Astrocyte of the cerebellum (primary cell): ENCODE data around the gene ING4.
A peak's percentile ranks its signal among the peaks of the same experiment; 100 is the strongest.

Source experiments
- DNase-seq: peaks from one replicate; pipeline ENCODE4 v3.0.0-alpha.2; 2011; ENCODE audit warnings: low read depth
- H3K4me3 ChIP-seq: 2 replicates; pipeline ENCODE4 v1.5.1; 2011; ENCODE audit warnings: mild to moderate bottlenecking, low read depth, low read length, moderate library complexity
- CTCF ChIP-seq: IDR thresholded peaks from 2 replicates; pipeline ENCODE4 v1.5.1; 2012; ENCODE audit warnings: low read length, low read depth, moderate library complexity, mild to moderate bottlenecking; ENCODE audit errors: missing control alignments
- in situ Hi-C: cut with HindIII; loops from 2 replicates; pipeline ENCODE4 v1.10.0; 2017; ENCODE audit warnings: low sequenced_read_pairs

ING4 gene

DNA sequence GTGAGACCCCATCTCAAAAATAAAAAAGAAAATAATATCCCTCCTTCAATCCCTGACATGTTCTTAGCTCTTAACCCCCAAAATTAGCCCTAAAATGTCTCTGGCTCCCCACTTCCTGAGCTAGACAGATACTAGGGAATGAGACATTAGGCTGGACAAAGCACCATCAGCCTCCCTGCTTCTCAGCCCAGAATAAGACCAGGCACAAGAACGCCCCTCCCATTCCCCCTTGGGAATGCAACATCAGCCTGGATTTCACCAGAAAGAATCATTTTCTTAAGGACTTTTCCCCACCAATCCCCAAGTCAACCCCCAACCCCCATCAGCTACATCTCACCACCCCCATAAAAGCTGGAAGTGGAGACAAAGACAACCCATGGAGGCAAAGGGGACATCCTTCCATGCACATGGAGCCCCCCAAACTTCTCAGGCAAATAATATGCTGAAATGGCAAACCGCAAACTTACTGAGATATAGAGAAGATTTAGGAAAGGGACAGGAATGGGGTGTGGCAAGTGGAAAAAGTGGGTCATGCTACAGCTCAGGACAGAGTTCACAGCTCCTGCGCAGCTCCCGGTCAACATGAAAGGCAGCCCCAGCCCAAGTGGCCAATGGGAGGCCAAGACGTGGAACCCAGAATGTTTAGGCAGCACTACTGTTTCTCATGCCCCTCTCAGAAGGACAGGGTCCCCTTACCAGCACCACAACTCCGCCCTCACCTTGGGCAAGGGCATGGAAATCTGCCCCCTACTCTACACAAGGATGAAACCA lies 58.5 kb downstream of the ING4 start:
- no peak for DNase-seq
- no peak for TF ChIP-seq CTCF
- peak overlapping the region; percentile 73 for H3K4me3 ChIP-seq
- in situ Hi-C loops: no loop called here

DNA sequence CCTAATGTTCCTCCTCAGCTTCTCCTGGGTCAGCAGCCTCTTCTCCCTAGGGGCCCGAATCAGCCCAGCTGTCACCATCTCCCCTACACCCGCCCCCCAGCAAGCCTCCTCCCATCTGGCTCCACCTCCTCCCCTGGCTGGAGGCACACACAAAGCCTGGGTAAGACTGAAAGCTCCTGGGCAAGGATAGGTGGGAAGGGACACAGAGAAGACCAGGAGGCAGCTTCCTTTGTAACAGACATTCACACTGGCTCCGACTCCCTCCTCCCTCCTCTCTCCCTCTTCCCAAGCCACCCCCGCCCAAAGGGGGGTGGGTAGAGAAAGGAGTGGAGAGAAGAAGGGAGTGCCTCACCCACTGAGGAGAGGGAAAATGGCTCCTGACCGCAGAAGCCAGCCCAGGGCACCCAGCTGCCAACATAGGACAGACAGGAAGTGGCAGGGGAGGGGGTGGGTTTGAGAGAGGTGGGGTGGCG lies 59.8 kb downstream of the ING4 start:
- peak overlapping the region; percentile 11 for H3K4me3 ChIP-seq
- DNase-seq: no peak
- in situ Hi-C loops: no loop called here
- no peak for TF ChIP-seq CTCF

DNA sequence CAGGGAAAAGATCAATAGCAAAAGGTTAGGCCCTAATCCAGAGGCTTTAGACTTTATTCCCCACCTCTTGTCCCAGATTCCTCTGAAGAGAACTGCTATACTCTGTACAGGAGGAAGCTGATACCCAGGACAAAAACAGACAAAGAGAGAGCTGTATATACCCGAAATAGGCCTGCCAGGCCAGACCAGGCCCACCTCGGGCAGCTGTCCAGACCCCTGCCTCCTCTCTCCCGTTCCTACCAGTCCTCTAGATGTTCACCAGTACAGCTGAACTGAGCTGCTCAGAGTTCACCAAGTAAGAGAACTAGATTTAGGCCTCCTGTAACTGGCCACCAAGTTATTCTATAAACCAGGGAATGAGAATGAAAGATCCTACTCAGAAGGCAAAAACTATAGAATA lies 60.4 kb downstream of the ING4 start:
- DNase-seq: no peak
- no peak overlapping the region for H3K4me3 ChIP-seq
- in situ Hi-C loops: no loop called here
- no peak for TF ChIP-seq CTCF
